ENCODE measurements around the gene CDRT4.

GRCh38 chr17:15432807-15433611, 34.4 kb downstream of the CDRT4 start:
- TF ChIP-seq GATA2 (IDR thresholded peaks at IDR 0.05; ENCODE audit: low read depth, low read length) (no peak), GATA3 (IDR thresholded peaks at IDR 0.05; ENCODE audit: low read depth, low read length) (no peak)

Data from SH-SY5Y (cell line).